ENCODE results near the gene NOX5.

NOX5 gene

DNA sequence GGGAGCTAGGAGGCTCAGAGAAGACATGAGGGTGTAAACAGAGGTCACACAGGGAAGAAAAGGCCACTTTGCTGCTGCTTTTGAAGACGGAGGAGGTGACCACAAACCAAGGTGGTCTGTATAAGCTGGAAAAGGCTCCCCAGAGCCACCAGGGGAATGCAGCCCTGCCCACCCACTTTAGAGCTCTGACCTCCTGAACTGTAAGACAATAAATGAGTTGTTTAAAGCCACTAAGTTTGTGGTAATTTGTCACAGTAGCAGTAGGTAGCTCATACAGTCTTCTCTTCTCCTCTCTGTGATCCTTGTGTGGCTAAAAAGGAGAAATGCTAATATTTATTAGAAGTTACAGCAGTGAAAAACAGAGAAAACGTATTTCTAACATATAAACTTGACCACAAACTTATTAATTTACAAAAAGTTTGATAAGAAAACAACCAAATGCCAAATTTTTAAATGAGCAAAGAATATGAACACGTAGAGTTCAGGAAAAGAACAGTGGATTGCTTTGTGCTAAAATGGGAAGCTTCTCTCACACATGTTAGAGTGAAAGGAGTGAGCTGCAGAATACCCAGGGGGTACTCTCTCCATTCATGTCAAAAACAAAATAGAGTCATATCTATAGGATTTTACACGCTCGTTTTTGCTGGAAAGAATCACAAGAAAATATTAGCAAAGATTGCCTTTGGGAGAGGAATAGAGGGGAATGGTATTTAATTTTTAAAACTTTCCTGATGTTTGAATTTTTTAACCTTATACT, 71.0 kb downstream of the NOX5 start:
- no peak for DNase-seq

DNA sequence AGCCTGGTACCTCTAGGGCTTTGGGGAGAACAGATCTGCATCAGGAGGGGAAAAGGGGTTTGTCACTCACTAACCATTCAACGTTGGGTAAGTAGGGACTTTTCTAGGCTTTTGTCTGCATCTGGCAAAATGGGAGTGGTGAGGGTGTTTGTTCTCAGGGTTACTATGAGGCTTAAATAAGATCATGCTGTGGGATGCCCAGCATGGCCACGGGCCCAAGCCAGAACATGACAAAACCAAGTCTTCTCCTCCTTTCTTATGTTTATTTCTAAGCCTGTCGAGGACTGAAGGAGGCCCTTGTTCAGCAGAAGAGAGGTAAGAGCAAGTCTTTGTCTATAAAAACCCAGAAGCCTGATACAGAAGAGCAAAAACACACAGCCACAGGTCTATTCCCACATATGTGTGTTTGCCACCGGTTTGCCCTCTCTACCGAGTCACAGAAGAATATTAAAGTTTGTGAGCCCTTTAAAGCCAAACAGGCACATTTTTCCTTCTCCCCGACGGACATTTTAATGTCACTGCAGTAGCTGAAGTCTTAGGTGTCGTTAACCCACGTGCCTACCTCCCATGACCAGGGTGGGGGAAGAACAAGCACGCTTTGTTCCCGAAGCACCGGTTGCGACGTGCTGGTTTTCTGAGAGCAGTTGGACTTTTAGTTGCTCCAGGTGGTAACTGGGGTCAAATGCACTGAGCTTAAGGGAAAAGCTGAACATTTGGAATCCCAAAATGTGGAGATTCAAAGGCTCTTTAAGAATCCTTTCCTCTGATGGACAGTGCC, 72.1 kb downstream of the NOX5 start:
- no peak for DNase-seq

DNA sequence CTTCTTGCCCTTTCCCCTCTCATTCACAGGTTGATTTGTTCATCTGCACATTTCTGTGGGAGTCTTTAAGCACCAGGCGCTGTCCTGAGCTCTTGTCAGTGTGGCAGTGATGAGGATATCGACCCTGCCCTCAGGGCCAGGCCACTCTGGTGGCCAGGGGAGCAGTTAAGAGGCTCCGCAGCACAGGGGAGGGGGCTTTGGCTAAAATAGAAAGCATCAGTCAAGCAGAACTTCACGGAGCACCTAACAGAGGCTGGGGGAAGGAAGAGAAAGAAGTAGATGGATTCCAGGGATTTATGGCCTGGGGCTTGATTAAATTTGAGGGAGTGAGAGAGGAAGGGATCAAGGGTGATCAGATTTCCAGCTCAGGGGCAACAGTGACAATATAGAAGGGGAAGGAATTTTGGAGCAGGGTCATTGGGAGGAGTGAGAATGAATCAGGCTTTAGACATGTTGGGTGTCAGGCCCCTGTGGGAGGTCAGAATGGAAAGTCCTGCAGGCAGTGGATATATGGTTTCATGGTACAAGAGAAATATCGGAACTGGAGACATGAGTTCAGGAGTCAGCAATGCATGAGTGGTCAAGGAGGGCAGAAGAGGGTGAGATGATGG, 73.0 kb downstream of the NOX5 start:
- DNase-seq: no peak

DNA sequence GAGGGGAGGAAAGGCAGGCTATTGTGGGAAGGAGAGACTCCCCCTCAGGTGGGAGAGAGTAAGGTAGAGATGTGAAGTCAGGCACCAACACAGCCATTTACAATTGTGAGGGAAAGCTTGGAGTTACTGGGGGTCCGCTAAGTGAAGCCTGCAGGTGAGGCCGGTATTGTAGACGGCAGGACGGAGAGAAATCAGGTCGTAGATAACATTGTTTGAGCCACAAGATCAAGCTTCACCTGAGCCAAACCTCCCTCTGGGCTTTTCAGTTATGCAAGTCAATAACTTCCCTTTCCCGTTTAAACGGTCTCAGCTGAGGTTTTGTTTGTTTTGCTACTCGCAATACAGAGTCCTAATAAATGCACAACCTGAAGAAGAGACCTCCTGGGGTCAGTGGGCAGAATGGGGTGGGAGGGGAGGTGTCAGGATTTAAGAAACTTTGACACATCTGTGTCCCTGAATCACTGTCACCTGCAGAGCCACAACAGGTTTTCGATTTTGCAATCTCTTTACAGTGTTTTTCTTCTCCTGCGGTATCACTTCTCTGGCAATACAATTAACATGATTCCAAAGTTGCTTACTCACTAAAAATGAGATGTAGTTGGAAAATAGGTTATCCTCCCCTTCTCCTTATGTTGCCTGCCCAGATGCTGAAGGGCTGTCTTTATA, 73.9 kb downstream of the NOX5 start:
- no peak for DNase-seq

DNA sequence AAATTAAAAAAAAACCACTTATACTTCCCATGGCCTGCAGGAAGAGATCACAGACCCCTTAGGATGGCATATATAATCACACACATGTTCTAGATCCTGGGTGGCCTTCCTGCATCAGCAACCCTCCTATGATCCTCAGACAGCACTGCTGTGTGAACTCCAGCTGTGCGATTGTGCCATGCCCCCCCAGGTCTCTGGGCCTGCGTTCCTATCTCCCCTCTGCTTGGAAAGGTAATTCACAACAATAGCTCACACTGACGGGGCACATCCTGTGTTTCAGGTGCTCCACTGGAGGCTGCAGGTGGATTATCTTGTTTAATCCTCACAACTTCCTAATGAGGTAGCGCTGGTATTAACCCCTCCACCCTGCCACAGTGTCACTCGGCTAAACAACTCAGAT, 74.8 kb downstream of the NOX5 start:
- no peak for DNase-seq

DNA sequence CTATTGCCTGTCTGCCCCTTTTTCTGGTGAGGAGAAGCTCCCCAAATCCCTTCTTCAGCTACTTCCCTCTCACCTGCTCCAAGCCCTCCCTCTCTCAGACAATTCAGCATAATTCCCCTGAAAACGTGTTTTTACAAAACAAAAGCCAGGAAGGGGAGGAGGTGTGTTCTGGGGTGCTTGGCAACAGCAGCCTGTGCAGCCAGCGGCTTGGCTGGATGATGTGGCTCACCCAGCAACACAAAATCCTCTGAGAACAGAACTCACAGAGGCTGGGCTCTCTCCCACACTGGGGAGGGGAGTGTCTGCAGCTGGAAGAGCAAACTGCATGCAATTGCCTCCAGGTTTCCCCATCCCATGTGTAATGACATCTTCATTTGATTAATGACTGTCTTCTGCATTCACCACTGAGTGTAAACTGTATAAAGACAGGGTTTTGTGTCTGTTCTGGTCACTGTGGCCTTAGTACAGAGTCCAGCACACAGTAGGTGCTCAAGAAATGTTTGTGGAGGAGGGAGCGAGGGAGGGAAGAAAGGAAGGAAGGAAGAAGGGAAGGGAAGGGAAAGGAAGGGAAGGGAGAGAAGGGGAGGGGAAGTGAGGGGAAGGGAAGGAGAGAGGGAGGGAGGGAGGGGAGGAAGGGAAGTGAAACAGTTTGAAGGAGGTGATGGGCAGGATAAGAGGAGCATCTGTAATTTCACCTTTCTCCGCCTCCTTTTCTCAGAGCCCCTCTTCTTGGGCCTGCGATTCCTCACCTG, 75.9 kb downstream of the NOX5 start:
- DNase-seq: no peak

DNA sequence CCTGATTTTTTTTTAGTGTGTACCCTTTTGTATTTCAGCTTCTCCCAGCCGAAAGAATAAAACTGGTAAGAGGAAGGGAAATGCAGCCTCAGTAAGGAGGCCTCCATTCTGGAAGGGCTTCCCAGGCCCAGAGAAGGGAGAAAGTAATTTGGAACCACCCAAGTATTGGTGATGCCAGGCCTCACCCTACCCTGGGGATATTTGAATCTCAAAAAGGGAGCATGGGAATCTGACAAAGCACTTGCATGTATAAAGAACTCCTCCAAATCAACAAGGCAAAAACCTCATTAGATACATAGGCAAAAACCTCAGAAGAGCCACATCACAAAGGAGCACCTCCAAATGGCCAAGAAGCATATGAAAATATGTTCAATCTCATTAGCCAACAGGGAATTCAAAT, 77.2 kb downstream of the NOX5 start:
- DNase-seq: no peak

DNA sequence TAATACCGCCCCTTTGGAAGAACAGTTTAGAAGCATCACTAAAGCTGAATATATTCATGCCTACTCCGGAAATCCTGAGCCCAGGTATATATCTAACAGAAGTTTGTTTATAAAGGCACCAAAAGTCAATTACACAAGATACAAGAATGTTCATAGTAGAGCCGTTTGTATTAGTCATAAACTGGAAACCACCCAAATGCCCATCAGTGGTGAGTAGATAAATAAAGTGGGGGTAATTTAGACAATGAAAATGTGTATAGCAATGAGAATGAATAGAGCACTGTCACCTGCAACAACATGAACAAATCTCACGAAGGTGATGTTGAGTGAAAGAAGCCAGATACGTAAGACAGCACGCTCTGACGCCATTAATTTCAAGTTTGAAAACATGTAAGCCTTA, 77.7 kb downstream of the NOX5 start:
- DNase-seq: no peak

DNA sequence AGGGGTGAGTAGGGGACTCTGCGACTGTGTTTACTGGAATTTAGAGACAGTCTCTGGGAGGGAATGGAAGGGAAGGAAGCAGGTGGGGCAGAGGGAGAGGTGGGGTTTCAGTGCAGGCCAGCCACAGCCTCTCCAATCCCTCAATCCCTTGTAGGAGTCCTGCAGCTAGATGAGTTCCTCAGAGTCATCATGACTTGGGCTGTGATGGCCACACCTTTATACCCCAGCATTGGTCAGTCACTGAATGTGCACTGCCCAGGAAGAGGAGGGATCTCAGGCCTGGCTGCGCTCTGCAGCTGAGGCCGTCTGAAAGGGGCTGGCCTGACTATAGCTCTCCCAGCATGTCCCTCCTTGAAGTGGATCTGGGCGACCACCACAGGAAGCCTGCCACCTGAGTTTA, 78.6 kb downstream of the NOX5 start:
- no peak for DNase-seq

DNA sequence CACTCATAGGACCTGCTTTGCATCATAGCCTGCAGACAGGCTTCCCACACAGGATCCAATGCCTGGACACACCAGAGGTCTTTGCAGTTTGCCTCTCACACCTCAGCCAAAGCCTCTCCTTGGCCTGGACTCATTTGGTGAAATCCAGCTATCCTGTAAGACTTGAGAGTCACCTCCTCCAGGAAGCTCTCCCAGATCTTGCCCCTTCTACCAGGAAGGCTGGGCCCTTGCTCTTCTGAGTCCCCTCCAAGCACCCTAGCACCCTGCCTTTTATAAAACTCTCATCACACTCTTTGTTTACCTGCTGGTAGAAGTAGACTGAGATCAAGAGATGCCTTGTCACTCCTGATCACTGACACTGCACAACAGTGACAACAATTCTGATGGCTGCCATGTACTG, 79.1 kb downstream of the NOX5 start:
- no peak for DNase-seq

DNA sequence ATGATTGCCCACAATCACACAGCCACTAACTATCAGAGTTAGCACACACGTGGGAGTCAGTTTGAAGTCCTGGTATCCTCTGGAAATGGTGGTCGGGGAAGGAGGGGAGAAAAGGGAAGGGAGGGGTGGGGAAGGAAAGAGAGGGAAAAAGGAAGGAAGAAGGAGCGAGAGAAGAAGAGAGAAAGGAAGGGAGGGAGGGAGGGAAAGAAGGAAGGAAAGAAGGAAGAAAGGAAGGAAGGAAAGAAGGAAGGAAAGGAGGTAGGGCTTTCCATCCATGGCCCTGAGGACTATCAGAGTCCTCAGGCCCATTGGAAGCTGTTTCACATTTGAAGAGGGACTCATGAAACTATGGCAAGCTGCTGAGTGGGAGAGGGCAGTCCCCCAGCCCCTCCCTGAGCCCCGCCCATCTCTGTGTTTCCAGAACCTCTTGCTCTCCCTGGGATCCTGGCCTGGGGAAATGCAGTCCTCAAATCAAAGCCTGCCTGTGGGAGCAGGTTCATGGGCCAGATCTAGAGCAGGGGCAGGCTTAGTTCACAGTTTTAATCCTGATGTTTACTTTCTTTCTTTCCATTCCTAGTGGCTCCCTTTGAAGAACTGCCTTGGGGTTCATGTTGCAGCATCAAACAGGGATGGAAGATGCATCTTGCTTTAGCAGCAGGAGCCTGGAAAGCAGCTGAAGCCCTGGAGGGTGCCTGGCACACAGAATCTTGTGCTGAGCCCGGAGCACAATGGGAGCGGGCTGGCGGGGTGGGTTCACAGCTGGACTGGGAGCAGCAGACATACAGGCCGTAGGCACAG, 79.8 kb downstream of the NOX5 start:
- no peak for DNase-seq

DNA sequence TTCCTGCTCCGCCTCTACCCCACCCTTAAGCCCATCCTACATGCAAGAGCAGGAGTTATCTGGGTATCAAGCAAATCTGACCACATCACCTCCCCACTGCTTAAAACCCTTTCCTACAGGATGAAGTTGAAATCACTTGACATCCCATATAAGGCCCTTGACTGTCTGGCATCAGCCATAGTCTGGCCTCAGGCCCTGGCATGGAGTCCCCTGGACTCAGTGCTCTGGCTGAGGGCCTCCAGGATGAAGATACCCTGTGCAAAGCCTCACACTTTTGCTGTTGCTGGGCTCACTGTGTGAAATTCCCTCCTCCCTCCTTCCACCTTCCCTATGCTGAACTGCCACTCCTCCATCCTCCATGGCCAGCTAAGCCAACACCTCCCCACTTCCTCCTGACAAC, 80.8 kb downstream of the NOX5 start:
- no peak for DNase-seq

DNA sequence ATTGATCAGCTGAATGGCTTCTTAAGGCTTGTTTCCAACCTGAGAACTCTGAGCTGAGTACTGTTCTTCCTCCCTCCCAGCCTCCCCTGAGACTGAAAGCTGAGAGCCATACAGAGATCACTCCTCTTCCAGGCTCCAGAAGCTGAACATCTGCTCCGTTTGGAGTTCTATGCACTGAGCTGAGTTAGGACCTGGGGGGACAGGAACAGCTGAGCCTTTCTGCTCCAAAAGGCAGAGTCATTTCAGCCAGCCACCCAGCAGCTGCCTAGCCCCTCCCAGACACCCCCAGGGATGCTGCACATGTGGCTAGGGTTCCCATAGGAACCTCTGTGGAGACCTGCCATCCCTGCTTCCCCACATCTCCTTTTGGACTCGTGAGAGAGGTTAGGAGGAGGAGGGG, 81.7 kb downstream of the NOX5 start:
- DNase-seq: no peak

DNA sequence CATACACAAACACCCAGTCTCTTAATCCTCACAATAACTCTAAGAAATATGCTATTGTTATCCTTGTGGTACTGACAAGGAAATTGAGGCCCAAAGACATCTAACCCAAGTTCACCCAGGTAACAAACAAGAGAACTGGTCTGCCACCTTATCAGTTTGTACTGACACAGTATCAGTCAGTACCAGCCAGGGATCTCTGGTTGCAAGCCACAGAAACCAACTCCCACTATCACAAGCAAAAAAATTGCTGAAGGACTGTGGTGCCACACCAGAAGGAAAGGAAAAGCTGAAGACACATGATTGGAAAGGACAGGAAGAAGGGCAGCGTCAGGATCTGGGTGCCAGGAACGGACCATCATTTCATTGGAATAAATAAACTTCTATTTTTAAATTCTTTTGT, 82.1 kb downstream of the NOX5 start:
- DNase-seq: no peak

DNA sequence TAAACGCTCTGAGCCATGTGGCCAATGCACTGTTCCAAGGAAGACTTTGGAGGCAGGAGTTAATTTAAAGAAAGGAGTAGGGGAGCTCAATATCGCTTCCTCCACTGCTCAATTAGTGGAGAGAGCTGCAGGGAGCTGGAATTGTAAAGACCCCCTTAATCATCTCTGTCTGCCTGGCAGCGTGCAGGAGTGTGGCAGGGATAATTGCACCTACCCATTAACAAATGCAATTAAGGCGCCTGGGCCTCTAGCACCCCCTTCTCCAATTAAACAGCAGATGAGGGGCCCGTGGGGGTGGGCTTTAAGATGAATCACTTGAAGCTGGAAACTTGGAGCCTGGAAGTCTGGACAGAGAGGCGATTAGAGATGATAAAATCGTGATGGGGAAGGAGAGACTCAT, 84.3 kb downstream of the NOX5 start:
- no peak for DNase-seq

DNA sequence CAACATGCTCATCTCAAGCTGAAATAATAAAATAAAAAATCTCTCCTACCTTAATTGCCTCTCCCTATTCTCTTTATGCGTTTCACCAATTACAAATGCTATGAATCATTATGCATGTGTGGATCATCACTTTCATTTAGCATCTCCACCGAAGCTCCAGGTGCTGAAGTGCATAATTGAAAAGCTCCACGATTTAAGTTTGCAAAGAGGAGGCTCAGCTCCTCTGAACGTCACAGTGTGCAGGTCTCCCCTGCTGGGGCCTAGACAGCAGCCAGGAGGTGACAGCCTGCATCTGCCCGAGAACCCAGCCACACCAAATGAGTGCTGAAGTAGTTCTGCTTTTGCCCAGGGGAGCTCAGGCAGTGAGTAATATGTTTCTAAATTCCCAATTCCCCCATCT, 85.4 kb downstream of the NOX5 start:
- DNase-seq: no peak

DNA sequence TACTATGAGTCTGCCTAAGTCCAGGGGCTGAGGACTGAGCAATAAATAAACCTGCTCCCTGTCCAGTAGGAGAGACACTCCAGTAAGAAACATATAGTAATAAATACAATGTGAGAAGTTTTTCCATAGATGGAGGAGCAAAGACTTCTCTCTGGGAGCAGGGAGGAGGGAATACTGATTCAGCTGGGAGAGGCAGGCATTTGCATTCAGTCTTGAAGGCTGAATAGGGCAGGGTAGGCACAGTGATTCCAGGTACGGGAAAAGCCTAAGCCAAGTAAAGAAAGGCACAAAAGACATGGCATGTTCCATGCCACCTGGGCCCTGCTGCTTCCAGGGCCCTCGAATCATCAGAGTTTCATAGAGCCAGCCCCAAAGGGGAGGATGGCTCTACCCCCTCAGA, 86.3 kb downstream of the NOX5 start:
- no peak for DNase-seq

DNA sequence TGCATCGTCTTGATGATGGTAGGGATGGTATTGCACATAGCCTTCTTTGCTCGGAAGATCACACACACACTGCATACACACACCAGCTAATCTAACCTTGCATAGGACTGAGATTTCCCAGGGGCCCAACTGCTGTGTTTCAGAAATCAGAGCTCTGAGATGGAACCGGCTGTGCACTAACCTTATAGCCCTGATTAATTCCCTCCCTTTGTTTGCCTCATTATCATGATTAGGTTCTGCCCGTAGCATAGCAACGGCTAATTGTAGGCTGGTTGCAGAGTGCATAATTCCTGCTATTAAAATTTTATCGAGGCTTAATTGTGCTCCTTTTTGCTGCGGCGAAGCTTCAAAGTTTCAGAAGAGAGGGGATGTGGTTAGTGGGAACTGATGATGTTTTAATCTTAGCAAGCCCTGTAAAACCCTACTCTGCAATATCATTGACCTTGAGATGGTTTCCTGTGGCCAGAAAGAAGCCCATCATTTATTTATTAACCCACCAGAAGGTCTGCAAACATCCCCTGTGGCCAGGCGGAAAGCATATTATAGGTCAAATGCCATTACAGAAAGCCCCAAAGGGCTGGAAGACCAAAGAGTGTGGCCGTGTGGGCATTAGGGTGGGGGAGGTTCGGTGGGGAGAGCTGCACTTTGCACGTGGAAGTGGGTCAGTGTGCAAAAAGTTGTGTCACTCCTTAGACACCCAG, 89.7 kb downstream of the NOX5 start:
- DNase-seq: no peak

DNA sequence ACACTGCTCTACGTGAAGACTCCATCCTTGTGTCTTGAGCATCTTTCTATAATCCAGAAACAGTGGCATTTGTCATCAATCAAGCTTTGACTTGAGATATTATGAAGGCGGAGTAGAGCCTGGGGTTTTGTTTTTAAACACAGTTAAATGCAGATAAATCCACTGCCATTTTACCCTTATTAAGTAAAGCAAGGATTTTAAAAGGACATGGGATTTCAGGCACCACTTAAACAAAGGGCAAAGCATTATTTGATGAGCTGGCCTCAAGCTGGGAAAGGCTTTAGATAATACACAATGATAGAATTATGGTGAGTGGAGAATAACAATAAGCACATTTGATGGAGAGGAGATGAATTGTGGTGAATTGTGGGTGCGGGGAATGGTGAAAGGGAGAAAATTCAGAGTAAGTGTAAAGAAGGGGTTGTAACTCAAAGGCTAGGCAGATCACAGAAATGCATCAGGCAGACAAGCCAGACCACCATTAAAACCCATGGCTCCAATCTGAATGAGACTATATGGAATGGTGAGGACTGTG, 91.0 kb downstream of the NOX5 start:
- DNase-seq: no peak

DNA sequence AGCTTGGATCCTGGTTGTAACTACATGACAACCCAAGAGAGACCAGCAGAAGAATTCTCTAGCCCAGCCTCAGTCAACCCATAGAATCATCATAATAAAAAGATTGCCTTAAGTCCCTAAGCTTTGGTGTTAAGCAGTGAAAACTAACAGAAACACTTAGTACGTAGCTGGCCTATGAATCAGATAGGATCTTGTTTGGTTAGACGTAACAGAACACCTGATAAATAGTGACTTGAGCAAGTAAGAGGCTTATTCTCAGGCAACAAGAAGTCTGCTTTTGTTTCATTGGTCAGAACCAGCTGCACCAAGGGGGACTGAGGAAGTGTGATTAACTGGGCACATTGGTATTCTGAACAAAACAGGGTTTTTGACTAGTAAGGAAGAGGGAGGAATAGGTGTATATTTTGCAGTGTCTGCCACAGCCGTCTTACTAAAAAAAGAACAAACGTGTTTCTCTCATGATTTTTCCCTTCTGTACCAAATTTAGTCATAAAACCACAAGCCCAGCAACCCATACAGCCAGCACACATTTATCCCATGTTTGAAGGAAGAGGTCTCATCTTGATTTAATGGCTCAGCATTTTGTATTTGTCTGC, 92.6 kb downstream of the NOX5 start:
- no peak for DNase-seq

Measured in CD4-positive, alpha-beta T cell treated with Interferon gamma for 1 hour (primary cell).